Kidney tubule cell (primary cell): ENCODE measurements around the gene CNTN6.
"Not testable (repeated sequence)": the region's sequence is repeated elsewhere in the genome, so short reads cannot be mapped to it uniquely, and the experiment has no call there.

Experiments used
- DNase-seq: peaks from one replicate; pipeline ENCODE4 v3.0.0-alpha.2; 2018; ENCODE audit warnings: low spot score

The CNTN6 gene

DNA sequence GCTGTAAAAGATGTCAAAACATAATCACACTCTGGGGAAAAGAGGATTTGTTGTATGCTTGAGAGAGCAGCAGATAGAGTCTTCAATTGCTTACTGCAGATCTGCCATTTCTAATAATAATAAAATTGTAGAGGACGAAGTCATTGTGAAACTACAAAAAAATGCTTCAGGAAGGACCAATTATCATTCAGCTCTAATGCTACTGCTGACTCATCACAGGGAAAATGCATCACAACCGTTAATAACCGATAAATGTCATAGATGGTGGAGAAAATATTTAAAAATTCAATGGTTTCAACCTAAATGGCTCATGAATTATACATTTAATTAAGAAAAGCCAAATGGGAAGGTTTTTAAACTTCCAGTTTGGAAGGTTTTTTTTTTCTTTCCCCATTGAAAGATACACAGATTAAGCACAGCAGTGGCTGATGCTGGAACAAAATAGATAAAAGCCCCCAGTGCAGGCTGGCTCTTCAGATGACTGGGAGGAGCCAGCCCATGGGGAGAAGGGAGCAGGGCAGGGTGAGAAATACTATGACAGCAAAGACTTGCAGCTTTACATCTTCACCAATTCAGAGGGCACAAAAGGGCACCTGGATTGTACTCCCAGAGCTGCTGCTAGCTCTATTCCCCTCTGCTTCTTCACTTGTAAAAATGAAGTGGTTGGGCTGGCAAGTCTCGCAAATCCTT, 196.1 kb downstream of the CNTN6 start:
- DNase-seq, result no peak

DNA sequence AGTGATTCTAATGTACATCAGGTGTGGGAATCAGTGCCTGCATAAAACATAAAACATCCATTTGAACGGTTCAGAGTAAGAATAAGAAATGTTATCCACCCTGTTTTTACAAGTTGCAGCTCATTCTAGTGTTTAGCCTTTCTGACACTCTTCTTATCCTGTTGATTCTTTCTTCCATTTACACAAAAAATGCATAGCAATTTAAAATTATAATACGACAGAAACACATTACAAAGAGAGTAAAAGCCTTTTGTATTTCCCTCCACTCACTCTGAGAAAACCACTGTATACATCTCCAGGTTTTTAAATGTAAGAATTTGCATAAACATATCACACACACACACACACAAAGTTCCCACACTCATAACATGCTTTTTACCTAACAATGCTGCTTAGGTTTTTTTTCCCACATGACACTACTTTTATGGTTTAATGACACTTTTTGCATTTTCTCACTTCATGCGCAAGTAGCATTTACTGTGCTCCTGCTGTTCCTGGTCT, 199.8 kb downstream of the CNTN6 start:
- no peak for DNase-seq

DNA sequence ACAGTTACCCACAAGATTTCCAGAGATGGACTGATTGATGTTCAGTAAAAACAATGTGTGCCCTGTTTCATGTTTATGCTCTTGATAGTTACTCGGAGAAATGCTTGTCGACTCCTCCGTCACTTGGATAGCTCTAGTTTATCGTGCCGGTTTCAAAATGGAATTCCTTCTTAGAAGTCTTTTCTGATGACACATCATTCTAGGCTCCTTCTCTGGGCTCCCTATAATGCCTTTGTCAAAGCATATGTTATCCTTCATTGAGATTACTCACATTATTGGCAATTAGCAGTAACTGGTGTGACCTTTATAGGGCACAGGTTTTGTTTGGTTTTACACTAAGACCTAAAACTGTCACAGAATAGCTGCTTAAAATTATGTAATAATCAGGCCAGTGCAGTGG, 201.8 kb downstream of the CNTN6 start:
- DNase-seq, result no peak

DNA sequence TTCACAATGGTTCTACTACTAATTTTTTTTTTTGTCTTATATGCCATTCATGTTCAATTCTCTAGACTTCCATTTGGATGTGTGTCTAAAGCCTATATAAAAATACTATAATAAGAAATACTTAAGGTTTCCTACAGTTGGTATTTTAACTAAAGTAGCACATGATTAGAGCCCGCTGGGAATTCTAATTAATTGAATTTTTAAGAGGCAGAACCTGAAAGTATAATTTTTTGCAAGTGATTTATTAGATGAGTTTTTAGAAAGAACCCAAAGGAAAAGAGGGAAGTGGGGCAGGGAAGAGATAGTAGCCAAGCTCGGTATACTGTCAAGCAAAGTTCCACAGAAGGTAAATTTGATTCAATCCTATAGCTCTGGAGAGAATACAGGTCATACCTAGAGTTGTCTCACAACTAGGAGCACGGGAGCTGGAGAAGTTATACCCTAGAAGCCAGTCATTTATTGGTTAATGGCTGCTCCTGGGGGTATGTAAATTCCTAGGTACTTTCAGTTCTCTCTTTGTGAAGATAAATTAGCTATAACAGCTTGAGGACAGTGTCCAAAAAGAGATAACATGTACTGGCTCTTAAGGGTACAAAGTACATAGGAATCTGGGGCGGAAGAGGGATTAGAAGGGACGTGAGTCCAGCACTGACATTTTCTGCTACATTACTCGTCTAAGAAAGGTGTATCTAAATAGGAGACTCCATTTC, 225.6 kb downstream of the CNTN6 start:
- DNase-seq, result no peak

DNA sequence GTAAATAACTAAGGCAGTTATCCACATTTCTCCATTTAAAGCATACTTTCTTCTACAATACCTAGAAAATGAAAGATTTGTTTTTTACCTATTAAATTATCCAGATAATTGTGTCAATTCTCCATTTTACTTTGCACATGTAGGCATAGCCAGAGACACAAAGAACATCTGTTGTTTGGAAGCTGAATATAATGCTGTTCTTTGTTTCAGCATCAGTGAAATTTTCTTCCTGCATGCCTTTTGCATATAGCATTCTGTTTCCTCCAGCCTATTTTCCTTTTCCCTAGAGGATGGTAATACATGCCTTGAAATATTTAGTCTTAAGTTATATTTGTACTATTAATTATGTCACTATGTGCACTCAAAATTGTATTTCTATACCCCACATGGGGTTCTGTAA, 233.7 kb downstream of the CNTN6 start:
- DNase-seq, result no peak

DNA sequence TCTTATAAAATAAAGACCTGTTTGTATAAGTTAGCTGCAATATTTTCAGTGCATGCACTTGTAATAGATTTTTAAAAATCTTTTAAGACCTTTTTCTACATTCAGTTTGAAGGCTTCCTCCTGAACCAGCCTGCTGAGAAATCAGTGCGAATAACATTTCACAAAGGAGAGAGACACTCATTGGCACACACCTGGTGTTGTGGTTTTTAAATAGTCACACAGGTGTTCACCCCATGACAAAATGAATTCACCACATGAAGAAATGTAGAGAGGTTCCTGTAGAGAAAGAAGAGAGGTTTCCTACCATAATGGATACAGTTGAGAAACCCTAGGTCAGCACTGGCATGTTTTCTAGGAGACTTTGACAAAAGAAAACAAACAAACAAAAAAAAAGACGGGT, 237.3 kb downstream of the CNTN6 start:
- DNase-seq, result no peak

DNA sequence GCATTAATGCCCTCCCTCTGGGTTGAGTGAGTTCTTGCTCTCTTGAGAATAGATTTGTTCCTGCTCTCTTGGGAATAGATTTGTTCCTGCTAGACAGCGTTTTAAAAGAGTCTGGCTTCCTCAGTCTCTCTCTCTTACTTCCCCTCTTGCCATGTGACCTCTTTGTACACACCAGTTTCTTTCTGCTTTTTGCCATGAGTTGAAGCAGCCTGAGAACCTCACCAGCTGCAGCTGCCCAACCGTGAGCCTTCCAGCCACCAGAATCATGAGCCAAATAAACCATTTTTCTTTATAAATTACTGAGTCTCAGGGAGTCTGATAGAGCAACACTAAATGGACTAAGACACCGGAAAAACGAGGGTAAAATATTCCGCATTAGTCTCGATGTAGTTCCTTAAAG, 253.6 kb downstream of the CNTN6 start:
- DNase-seq, result no peak

DNA sequence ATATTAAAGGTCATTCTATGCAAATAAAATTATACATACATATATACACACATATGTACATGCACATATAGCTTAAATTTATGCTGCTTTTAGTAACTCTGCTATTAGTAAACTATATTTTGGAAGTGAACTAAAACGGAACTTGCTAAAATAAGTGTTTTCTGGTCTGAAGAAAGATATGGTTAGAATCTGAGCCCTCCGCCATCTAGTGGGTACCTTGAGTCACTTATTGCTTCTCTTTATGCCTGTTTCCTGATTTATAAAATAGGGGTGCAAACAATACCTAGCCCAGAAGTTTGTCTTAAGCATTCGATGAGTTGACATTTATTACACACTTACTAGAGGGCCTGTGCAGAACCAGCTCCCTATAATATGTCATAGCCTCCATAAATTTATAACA, 255.7 kb downstream of the CNTN6 start:
- DNase-seq, result no peak

DNA sequence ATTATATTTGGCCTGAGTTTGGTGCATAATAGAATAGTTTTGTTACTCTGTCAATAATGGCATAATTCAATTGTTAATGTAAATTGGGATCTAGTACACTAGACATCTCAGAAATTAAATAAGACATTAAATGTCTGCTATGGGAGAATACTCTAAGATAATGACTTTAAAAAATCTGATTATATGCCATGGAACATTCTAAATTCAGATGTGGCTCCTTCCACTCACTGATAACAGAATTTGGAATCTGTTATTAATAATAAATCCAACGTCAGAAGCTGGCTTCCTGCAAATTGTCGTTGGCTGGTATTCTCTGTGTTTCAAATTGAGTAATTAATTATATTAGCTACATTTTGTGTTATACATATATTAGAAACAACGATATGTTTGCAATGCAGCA, 258.1 kb downstream of the CNTN6 start:
- DNase-seq, result no peak

DNA sequence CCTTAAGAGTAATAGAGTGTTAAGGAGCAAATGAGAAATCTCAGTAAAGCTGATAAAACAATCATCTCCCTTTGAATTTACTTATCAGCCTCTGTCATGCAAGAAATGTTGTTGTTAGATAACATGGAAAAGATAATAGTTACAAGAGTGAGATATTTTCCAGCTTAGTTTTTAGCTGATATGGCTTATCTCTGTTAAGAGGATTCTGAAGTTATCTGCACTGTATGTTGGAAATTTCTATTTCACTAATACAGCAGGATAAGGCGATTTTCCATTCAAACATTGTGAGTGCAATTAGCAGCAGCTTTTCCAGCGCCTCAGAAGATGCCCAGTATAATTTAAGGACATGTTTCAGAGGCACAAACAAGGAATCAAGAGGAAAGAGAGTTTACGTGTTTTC, 262.9 kb downstream of the CNTN6 start:
- DNase-seq, result no peak

DNA sequence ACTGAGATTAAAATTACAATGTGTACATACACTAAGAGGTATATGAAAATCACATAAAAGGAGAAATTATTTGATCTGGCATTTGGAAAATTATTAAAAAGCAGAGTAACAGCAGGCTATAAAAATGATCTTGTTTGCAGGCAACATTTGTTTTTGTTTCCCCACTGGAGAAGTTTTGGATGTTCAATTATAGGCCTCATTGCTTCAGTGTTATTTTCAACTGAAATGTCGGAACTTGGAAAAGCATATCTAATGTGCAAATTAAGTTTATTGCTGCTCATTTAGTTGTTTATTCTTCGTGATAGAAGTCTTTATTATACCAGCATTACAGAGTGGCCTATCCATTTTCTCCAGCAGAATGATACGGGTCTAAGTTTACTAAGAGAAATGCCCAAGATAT, 263.3 kb downstream of the CNTN6 start:
- no peak for DNase-seq

DNA sequence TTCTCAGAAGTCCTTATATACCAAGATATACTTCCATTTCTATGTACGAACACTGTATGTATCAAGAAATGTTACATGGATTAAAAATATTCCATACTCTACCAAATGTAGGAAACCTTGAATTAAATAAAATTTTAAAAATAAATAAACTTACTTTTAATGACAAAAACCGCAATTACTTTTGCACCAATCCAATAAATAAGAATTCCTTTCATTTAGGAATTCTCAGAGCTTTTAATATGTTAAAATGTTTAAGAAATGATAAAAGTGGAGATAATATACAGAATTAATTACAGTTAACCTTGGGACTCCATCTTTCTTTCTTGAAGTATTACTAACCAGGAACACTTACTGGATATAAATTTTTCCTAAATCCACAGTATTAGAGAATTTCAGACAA, 272.7 kb downstream of the CNTN6 start:
- DNase-seq, result no peak

DNA sequence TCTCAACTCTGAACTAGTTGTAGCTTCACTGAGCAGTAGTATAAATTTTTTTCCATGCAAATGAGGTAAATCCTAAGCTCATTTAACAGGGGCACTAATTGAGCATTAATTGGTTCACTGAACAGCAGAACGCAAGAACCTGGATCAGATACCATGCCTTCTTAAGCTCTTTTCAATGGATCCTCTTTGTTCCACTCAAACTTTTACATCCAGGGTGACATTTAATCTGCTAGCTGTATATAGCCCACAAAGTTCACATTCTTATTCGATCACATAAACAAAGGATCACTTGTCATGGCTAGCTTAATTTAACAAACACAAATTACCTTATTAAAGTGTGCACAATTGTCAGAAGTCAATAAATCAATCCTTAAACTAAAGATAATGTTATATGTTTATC, 281.6 kb downstream of the CNTN6 start:
- no peak for DNase-seq

DNA sequence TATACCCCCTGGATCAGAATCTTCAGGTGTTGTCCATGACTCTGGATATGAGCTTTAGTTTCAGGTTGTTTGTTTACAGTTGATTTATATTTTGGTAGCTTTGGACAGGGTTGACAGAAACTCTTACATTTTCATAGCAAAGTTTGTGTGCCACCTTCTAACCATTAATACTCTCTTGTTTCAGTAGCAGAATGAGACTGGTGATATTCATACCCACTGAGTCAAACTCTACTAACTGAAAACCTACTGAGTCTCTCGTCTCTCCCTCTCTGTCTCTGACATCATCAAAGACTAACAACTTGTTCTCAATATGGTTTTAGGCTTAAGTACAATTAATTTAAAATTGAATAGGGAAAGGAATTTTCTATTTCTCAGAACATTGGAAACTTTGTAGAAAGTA, 282.3 kb downstream of the CNTN6 start:
- DNase-seq, result no peak

DNA sequence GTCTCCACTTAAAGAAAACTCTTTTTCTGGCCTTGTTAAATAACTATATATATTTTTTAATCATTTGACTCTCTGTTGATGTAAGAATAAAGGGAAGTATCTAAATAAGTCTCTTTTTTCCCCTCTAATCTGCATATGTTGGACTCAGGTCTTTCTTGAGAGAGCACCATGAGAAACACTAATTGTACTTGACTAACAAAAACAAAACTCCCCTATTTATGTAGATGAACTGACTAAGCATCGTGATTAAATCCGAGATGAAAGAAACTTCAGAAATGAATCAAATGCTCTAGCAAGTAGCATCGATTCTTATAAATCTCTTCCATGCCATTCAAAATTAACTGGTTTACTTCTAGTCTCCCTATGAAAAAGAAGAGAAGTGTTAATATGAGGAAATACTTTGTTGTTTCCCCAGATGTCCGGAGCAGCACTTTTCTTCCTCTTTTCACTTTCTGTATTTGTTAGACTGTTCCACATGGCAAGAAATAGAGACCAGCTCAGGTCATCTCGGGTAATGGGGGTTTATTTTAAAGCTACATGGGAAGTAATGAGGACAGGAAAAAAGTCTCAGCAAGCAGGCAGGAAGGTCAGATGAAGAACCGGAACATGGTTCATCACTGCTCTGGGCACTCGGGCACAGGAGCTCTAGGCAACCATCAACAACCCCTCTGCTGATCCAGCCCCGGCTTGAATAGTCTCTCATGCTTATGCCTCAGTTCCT, 288.3 kb downstream of the CNTN6 start:
- no peak for DNase-seq

DNA sequence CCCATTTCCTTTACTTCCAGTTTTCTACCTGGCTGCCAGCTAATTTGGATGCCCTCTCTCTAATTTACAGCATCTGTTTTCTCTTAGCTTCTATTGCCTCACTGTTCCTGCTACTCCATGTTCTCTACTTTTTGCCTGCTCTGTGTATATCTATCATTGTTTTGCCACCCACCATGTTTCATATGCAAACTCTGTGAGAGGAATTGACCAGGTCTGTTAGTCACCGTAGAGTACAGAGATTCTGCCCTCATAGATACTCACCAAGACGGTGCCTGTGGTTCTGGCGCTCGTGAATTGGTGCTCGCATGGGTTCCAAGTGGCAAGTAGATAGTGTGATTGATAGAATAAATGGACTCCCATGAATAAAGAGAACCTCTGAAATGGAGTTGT, 288.8 kb downstream of the CNTN6 start:
- DNase-seq, result no peak

DNA sequence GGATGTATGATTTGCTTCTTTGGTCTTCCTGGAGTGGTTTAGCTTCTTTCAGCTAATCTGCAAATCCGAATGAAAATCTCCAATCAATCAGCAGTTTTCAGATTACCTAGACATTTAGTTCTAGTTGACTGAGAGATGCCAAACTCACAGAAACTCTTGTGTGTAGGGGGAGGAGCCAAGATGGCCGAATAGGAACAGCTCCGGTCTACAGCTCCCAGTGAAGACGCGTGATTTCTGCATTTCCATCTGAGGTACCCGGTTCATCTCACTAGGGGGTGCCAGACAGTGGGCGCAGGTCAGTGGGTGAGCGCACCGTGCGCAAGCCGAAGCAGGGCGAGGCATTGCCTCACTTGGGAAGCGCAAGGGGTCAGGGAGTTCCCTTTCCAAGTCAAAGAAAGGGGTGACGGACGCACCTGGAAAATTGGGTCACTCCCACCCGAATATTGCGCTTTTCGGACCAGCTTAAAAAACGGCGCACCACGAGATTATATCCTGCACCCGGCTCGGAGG, 294.6 kb downstream of the CNTN6 start:
- not testable (repeated sequence) for DNase-seq

DNA sequence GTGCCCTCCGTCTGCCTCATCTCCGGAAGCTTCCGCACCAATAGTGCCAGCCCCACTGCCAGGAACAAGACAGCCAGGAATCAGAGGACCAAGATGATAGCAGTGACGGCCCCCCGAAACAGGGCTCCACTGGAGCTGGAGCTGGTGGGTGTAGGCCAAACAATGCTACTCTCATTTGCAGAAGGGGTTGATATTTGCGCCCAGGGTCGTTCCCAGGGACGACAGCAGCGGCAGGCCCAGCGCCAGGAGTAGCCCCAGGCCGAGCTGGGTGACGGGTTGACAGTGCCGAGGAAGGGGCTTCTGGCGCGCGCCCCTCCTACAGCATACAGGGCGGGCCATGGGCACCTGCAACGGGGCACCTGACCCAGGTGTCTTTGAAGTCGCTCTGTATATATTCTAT, 301.4 kb downstream of the CNTN6 start:
- DNase-seq, result no peak

DNA sequence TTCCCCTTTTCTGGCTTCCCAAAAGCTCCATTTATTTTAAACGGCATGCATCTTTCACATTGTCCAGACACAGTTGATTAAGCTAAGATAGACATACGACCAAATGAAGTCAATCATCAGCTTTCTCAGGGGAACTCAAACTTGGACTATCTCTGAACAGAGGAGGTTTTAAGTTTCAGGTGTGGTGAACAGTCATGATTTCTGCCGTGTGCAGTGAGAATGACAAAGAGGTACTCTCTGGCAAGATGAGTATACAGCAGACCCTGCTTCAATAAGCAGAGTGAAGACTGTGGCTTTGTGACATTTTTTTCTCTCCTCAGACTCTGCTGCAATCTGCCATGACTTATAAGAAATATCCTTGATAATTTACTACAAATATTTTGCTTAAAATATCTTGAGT, 307.7 kb downstream of the CNTN6 start:
- DNase-seq, result no peak

DNA sequence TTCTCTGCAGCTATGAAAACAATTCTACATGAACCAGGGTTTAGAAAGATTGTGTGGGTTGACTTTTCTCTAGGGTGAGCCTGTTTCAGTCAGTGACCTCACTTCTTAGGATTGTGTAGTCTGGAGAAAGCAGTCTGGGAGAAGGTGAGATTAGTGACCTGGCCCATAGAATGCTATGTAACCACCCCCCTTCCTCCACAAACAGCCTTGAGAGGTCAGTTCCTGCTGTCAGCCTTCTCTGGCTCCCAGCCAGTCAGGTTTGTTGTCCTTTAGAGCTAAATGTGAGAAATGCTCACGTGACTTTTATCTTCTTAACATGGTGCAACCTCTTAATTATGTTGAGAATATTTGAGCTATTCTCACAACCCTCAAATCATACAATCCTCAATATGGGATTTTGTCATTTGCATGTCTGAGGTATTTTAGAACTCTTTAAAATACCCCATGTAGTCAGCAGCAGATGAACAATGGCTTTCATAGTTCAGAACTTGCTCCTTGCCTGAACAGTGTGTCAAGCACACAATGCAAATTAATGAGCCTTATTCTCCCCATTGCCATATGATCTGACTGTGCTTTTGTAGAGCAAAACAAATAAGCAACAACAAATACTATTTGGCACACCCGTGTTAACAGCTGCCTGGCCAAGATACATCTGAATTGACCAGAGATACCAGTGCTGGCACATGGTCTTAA, 311.6 kb downstream of the CNTN6 start:
- peak; percentile 89 for DNase-seq

DNA sequence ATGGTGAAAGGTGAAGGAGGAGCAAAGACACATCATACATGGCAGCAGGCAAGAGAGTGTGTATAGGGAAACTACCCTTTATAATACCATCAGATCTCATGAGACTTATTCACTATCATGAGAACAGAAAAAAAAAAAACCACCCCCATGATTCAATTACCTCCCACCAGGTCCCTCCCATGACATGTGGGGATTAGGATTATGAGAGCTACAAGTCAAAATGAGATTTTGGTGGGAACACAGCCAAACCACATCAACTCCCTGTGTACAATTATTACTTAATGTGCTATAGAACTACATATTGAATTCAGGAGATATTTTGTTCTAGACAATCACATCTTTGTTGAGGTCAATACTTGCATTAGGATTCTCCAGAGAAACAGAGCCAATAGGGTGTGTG, 313.4 kb downstream of the CNTN6 start:
- DNase-seq, result no peak

DNA sequence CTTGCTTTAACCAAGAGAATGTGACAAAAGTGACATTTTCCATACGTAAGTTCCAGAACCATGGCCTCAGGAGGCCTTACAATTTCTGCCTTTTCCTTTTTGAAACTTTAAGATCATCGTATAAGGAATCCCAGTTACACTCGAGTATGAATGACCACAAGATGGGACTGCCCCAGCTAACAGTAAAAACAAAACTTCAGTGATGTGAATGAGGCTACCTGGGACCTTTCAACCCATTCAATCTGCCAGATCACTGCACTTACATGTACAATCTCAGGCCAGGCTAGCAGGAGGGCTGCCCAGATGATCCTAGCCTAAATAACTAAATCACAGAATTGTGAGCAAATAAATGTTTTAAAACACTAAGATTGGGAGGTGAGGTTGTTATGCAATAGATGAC, 328.8 kb downstream of the CNTN6 start:
- no peak for DNase-seq
